VCaP (cell line): ENCODE measurements around the gene ZNF33A.
A peak's percentile ranks its signal among the peaks of the same experiment; 100 is the strongest.
"Not testable (repeated sequence)": the region's sequence is repeated elsewhere in the genome, so short reads cannot be mapped to it uniquely, and the experiment has no call there.

Source experiments
- H3K27ac ChIP-seq: fragments of 450-650 bp; 2 replicates; pipeline ENCODE4 v1.5.1; 2017
- CTCF ChIP-seq: fragments of 450-650 bp; conservative IDR thresholded peaks from 2 replicates; pipeline ENCODE4 v1.5.1; 2017; ENCODE audit warnings: mild to moderate bottlenecking, moderate library complexity

The ZNF33A gene

GRCh38 chr10:38050212-38050611 lies 39.7 kb downstream of the ZNF33A start:
- TF ChIP-seq CTCF: no peak
- no peak overlapping the region for H3K27ac ChIP-seq

- TF ChIP-seq CTCF: no peak
- H3K27ac ChIP-seq: no peak overlapping the region
Observed at GRCh38 chr10:38054361-38054797, 43.9 kb downstream of the ZNF33A start.

GRCh38 chr10:38055274-38055894 lies 44.9 kb downstream of the ZNF33A start:
- not testable (repeated sequence) for H3K27ac ChIP-seq

GRCh38 chr10:38069663-38070062 lies 59.2 kb downstream of the ZNF33A start:
- not testable (repeated sequence) for H3K27ac ChIP-seq

- H3K27ac ChIP-seq: no peak overlapping the region
- TF ChIP-seq CTCF: no peak
Observed at GRCh38 chr10:38070501-38070900, 60.0 kb downstream of the ZNF33A start.

- TF ChIP-seq CTCF: no peak
- H3K27ac ChIP-seq: no peak overlapping the region
Observed at GRCh38 chr10:38072552-38072951, 62.1 kb downstream of the ZNF33A start.

GRCh38 chr10:38076687-38077086 lies 66.2 kb downstream of the ZNF33A start:
- no peak overlapping the region for H3K27ac ChIP-seq
- TF ChIP-seq CTCF: no peak

GRCh38 chr10:38093318-38093717 lies 82.8 kb downstream of the ZNF33A start:
- H3K27ac ChIP-seq: peak overlapping the region; percentile 80

- TF ChIP-seq CTCF: no peak
- peak overlapping the region; percentile 80 for H3K27ac ChIP-seq
Observed at GRCh38 chr10:38093816-38094157, 83.3 kb downstream of the ZNF33A start.
